ENCODE measurements around the gene FGF16.
"Not testable (repeated sequence)": the region's sequence is repeated elsewhere in the genome, so short reads cannot be mapped to it uniquely, and the experiment has no call there.

The FGF16 gene

DNA sequence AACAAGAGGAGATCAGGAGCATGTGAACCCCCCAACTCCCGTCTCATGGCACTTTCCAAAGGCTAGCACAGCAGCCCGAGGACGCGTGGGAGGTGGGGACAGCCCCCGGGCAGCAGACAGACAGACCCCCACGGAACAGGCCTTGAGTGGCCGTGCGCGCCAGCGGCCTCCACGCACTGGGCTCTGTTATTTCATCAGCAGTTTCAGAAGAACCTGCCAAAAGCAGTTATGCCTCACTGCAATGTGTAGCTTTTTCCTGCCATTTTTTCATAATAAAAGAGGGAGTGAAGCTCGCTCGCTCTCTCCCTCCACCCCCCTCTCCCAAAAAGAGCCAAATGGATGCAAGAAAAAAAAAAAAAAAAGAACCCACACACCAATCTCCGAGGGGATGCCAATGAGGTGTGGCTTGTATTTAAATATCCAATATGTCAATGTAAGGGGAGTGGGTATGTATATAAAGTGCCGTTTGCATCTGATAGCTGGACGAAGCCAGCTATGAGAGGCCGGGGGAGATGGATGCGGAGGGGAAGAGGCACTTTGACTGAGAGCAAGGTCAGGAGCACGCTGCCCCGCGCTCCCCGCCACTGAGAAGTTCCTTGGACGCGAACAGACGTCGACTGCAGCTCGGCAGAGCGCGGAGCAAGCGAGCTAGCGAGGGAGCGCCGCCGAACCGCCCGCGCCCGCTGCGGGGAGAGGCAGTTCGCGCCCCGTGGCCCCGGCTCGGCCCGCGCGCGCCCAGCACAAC, at the start of gene FGF16:
Gene FGF16, plus strand, starts transcription at position 482 of the 745 bp plus-strand sequence. CDS start 286 bp downstream, outside the sequence.
- no peak for ATAC-seq (replicated peaks; ENCODE audit: extremely low read depth, poor library complexity, severe bottlenecking)
- H3K36me3 Mint-ChIP-seq (ENCODE audit: insufficient read depth), result peaks cover 1% of the 10 kb centered on the region
- peak within 1 kb of the TSS; percentile 55 for H3K4me3 Mint-ChIP-seq
- H3K27me3 Mint-ChIP-seq, result peaks cover 32% of the 10 kb centered on the region
- H3K27ac Mint-ChIP-seq (ENCODE audit: low read depth), result no peak within 1 kb of the TSS
- H3K9me3 Mint-ChIP-seq, result no peaks in the 10 kb centered on the region
- H3K4me1 Mint-ChIP-seq, result no peaks in the 10 kb centered on the region
- DNase-seq (ENCODE audit: low spot score in 2 of 2), result no peak

DNA sequence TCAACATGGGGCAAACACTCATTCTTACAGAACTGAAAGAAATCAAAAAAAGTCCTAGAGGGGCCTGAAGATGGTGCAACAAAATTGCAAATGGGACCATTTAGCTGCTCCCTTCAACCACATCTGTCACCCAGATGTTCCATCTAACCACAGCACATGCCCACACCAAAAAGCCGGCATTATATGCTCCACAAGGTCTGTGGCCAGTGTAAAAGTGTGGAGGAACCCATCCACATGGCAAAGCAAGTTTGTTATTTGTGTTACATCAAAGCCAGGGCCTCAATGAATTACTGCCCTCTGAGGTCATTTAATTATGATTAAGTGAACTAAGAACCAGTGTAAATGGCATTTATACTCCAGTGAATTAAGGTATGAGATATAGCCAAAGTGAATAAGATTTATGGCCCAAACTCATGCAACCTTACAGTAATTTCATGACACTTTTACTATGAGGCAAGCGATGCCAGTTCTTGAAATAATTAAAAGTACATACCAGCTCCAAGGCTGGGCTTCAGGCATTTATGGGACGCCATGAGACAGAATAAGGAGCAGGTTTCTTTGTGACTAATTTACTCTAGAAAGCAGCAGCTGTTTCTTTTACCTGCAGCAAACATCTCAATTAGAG, 48.7 kb upstream of the FGF16 start:
- H3K36me3 Mint-ChIP-seq (ENCODE audit: insufficient read depth), result no peaks in the 10 kb centered on the region
- no peak for DNase-seq (ENCODE audit: low spot score in 2 of 2)
- H3K9me3 Mint-ChIP-seq, result no peaks in the 10 kb centered on the region
- H3K27me3 Mint-ChIP-seq, result peaks cover 3% of the 10 kb centered on the region
- no peak overlapping the region for H3K27ac Mint-ChIP-seq (ENCODE audit: low read depth)
- no peak overlapping the region for H3K4me3 Mint-ChIP-seq
- no peak for ATAC-seq (replicated peaks; ENCODE audit: extremely low read depth, poor library complexity, severe bottlenecking)
- no peaks in the 10 kb centered on the region for H3K4me1 Mint-ChIP-seq

DNA sequence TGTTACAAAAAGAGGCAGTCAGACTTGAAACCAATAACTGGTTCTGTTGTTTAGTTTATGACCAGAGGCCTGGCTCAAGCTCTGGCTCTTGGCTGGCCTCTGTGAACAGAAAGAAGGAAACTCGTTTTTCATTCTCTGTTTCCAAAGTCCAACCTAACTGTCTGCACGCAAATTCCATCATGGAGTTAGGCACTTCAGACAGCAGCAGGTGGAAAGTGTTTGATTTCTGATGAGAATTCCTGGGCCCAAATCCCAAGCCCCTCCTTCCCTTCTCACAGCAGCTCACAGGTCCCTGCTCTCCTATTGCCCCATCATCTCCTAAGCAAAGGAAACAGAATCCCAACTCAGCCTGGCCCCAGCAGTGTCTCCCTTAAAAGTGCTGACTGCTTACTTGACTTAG, 42.8 kb upstream of the FGF16 start:
- Mint-ChIP-seq H3K4me1 (no peaks in the 10 kb centered on the region), H3K27me3 (peaks cover 8% of the 10 kb centered on the region), H3K27ac (ENCODE audit: low read depth) (no peak overlapping the region), H3K36me3 (ENCODE audit: insufficient read depth) (no peaks in the 10 kb centered on the region), H3K9me3 (no peaks in the 10 kb centered on the region), H3K4me3 (no peak overlapping the region)
- no peak for ATAC-seq (replicated peaks; ENCODE audit: extremely low read depth, poor library complexity, severe bottlenecking)
- no peak for DNase-seq (ENCODE audit: low spot score in 2 of 2)

DNA sequence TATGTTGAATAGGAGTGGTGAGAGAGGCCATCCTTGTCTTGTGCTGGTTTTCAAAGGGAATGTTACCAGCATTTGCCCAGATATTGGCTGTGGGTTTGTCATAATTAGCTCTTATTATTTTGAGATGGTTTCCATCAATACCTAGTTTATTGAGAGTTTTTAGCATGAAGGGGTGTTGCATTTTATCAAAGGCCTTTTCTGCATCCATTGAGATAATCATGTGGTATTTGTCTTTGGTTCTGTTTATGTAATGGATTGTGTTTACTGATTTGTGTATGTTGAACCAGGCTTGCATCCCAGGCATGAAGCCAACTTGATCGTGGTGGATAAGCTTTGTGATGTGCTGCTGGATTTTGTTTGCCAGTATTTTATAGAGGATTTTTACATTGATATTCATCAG, 39.4 kb upstream of the FGF16 start:
- H3K4me3 Mint-ChIP-seq; ATAC-seq (replicated peaks; ENCODE audit: extremely low read depth, poor library complexity, severe bottlenecking); H3K9me3 Mint-ChIP-seq; H3K36me3 Mint-ChIP-seq (ENCODE audit: insufficient read depth); DNase-seq (ENCODE audit: low spot score in 2 of 2); H3K27ac Mint-ChIP-seq (ENCODE audit: low read depth); H3K4me1 Mint-ChIP-seq: not testable (repeated sequence)
- H3K27me3 Mint-ChIP-seq, result peaks cover 16% of the 10 kb centered on the region

DNA sequence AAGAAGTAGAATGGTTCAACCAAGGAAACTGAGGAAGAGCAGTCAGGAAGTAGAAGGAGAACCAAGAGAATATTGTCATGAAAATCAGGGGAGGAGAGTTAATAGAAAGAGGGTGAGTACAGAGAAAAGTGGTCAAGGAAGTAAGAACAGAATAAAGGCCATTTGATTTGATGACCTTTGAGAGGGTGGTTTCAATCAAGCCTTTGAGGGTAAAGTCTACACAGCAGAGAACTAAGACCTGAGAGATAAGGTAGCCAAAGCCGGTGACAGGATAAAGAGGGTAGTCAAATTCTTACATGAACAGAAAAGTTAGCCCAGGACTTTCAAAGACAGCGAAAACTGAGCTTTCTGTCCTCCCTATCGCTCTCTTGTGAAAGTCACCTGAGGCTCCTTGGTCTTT, 34.6 kb upstream of the FGF16 start:
- H3K27me3 Mint-ChIP-seq, result peaks cover 16% of the 10 kb centered on the region
- H3K9me3 Mint-ChIP-seq, result no peaks in the 10 kb centered on the region
- no peak overlapping the region for H3K27ac Mint-ChIP-seq (ENCODE audit: low read depth)
- H3K36me3 Mint-ChIP-seq (ENCODE audit: insufficient read depth), result no peaks in the 10 kb centered on the region
- H3K4me3 Mint-ChIP-seq, result no peak overlapping the region
- ATAC-seq (replicated peaks; ENCODE audit: extremely low read depth, poor library complexity, severe bottlenecking) (no peak), DNase-seq (ENCODE audit: low spot score in 2 of 2) (no peak)
- no peaks in the 10 kb centered on the region for H3K4me1 Mint-ChIP-seq

DNA sequence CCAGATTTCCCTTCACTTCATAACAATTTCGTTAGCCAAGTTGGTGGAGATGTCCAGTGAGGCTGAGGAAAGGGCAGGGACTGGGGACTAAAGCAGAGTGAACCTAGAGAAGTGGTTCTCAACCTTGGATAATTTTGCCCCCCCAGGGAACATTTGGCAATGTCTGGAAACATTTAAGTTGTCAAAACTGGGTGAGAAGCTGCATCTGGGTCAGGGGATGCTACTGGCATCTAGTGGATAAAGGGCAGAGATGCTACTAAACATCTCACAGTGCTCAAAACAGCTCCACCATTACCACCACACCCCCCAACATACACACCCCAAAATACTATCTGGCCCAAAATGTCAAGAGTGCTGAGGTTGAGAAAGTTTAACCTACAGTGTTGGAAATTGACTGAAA, 32.0 kb upstream of the FGF16 start:
- Mint-ChIP-seq H3K27me3 (peaks cover 8% of the 10 kb centered on the region), H3K36me3 (ENCODE audit: insufficient read depth) (no peaks in the 10 kb centered on the region), H3K4me1 (no peaks in the 10 kb centered on the region), H3K9me3 (no peaks in the 10 kb centered on the region), H3K27ac (ENCODE audit: low read depth) (no peak overlapping the region), H3K4me3 (no peak overlapping the region)
- ATAC-seq (replicated peaks; ENCODE audit: extremely low read depth, poor library complexity, severe bottlenecking) (no peak), DNase-seq (ENCODE audit: low spot score in 2 of 2) (no peak)

DNA sequence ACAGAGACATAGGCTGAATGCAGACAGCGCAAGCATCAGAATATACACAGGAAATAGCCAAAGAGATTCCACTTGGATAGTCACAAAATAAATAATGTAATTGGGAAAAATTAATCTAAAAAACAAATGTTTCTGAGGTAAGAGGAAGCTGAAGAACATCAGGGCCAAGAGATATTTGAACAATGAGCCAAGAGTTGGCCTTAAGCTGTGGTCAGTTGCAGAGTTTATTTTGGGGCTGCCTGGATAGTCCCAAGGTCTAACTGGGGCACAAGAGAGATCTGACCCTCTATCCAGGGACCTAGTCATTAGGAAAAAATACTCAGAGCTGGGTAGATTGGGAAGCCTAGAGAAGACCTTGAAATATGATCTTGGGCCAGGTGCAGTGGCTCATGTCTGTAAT, 31.3 kb upstream of the FGF16 start:
- Mint-ChIP-seq H3K36me3 (ENCODE audit: insufficient read depth) (no peaks in the 10 kb centered on the region), H3K4me3 (no peak overlapping the region), H3K4me1 (no peaks in the 10 kb centered on the region), H3K27me3 (peaks cover 8% of the 10 kb centered on the region), H3K27ac (ENCODE audit: low read depth) (no peak overlapping the region), H3K9me3 (no peaks in the 10 kb centered on the region)
- DNase-seq (ENCODE audit: low spot score in 2 of 2) (no peak), ATAC-seq (replicated peaks; ENCODE audit: extremely low read depth, poor library complexity, severe bottlenecking) (no peak)

DNA sequence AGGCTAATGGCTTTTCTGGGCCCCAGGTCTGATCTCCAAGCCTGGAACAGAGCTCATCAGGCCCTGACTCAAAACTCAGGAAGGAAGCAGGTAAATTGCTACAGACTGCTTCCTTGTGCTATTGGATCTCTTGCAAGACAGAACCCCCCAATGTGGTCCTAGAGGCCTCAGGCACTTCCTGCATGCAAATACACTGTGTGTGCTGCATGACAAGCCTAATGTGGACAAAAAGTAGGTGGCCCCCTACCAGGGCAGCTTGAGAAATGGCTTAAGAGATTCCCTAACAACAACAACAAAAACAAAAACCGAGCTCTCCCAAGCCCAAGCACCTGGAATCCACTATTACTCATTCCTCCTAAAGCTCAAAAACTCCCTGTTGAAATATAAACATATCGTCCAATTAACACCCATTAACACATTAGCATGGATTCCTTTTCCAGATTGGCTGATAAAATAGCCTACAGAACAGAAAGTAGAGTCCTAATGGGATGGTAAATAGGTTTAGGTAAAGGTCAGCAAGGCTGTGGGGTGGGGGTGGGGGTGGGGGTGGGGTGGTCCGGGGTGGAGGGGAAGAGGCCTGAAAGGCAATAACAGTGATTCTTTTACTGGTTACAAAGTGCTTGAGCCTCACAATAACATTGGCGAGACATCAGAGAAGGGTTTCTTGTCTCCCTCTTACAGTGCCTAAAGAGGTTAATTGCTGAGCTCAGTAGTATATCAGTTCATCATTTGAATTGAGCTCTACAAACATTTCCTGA, 24.1 kb upstream of the FGF16 start:
- DNase-seq (ENCODE audit: low spot score in 2 of 2) (no peak), ATAC-seq (replicated peaks; ENCODE audit: extremely low read depth, poor library complexity, severe bottlenecking) (no peak)
- no peaks in the 10 kb centered on the region for H3K4me1 Mint-ChIP-seq
- no peaks in the 10 kb centered on the region for H3K27me3 Mint-ChIP-seq
- no peak overlapping the region for H3K27ac Mint-ChIP-seq (ENCODE audit: low read depth)
- H3K9me3 Mint-ChIP-seq, result no peaks in the 10 kb centered on the region
- no peaks in the 10 kb centered on the region for H3K36me3 Mint-ChIP-seq (ENCODE audit: insufficient read depth)
- no peak overlapping the region for H3K4me3 Mint-ChIP-seq

DNA sequence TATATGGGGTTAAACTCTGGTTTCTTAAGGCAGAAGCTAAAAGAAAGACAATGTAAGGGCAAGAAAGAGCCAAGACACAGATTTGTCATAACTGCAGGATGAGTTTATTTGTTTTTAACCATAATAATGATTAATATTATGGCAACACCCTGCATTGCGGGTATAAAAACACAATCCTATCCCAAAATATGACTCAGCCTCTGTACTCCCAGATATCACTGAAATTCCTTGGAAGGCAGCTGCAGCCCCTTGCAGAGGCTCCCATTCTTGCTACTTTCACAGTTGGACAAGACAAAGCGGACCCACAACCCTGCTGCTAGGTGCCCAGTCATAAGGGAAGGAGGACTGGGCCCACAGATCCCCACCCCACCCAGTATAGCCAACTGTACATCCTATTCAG, 20.4 kb upstream of the FGF16 start:
- no peak for ATAC-seq (replicated peaks; ENCODE audit: extremely low read depth, poor library complexity, severe bottlenecking)
- Mint-ChIP-seq H3K27me3 (no peaks in the 10 kb centered on the region), H3K4me1 (no peaks in the 10 kb centered on the region), H3K27ac (ENCODE audit: low read depth) (no peak overlapping the region), H3K9me3 (no peaks in the 10 kb centered on the region), H3K4me3 (no peak overlapping the region), H3K36me3 (ENCODE audit: insufficient read depth) (no peaks in the 10 kb centered on the region)
- DNase-seq (ENCODE audit: low spot score in 2 of 2), result no peak

DNA sequence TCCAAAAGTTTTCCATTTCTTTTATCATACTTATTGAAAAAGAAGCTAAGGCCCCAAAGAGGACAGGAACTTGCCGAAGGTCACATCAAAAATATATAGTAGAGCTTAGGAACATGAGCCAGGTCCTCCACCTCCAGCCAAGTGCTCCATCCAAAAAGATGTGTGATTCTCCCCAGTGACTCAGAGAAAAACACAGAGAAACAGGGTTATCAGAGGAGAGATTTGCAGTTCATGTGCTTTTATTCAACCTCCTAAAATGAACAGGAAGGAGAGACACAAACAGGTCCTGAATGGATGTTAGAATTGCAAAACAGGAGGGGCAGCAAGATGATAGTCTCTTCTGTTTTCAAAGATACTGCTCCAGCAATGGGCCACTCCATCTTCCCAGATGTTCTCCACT, 19.6 kb upstream of the FGF16 start:
- H3K36me3 Mint-ChIP-seq (ENCODE audit: insufficient read depth), result no peaks in the 10 kb centered on the region
- H3K9me3 Mint-ChIP-seq, result no peaks in the 10 kb centered on the region
- no peaks in the 10 kb centered on the region for H3K4me1 Mint-ChIP-seq
- no peaks in the 10 kb centered on the region for H3K27me3 Mint-ChIP-seq
- no peak overlapping the region for H3K4me3 Mint-ChIP-seq
- no peak overlapping the region for H3K27ac Mint-ChIP-seq (ENCODE audit: low read depth)
- no peak for DNase-seq (ENCODE audit: low spot score in 2 of 2)
- ATAC-seq (replicated peaks; ENCODE audit: extremely low read depth, poor library complexity, severe bottlenecking), result no peak

DNA sequence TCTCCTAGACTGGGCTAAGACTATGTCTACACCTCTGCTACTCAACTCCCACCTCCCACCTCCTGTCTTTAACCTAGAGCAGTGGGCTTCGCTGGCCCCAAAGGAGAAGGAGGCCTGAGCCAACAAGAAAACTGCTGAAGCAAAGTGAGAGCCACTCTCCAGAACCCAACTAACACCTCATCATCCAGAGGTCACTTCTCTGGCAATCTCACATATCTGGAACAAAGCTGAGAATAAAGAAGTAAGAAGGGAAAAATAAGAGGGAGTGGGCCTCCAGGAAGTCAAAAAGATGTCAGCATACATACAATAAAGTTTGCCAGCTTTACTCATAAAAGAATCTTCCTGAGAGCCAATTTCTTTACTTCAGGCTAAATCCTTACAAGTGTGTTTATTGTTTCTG, 18.6 kb upstream of the FGF16 start:
- no peaks in the 10 kb centered on the region for H3K4me1 Mint-ChIP-seq
- H3K4me3 Mint-ChIP-seq, result no peak overlapping the region
- no peak for ATAC-seq (replicated peaks; ENCODE audit: extremely low read depth, poor library complexity, severe bottlenecking)
- H3K27me3 Mint-ChIP-seq, result no peaks in the 10 kb centered on the region
- no peak overlapping the region for H3K27ac Mint-ChIP-seq (ENCODE audit: low read depth)
- H3K9me3 Mint-ChIP-seq, result no peaks in the 10 kb centered on the region
- DNase-seq (ENCODE audit: low spot score in 2 of 2), result no peak
- H3K36me3 Mint-ChIP-seq (ENCODE audit: insufficient read depth), result no peaks in the 10 kb centered on the region

DNA sequence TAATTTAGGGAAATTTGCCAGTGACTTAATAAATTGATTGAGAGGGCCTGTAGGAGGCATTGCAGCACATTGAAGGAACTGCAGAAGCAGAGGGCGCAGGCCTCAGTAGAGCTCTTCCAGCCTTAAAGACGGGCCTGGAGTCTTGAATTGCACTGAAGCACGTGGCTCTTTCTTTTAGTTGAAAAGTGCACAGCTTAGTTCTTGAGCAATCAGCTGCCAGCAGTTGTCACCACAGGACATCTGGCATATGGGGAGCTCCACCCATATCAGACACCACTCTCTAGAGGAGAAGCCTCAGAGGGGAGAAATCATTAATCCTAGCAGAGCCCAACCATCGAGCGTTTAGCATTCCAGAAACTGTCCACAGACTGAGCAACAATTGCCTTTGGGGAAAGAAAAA, 16.0 kb upstream of the FGF16 start:
- ATAC-seq (replicated peaks; ENCODE audit: extremely low read depth, poor library complexity, severe bottlenecking), result no peak
- H3K27me3 Mint-ChIP-seq, result no peaks in the 10 kb centered on the region
- H3K4me1 Mint-ChIP-seq, result no peaks in the 10 kb centered on the region

DNA sequence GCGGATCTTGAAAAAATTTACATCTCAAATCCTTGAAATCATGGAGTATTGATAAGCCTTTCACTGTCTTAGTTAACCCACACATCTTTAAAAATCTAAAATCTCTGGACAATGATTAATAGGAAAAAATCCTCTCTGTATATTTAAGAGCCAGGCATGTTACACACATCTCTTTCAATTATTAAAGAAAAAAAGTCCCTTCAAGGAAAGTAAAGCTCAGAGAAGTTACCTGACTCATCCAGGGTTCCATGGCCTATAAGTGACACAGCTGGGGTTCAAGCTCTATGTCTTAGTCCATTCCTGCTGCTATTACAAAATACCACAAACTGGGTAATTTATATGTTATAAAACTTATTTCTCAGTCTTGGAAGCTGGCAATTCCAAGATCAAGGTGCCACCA, 14.2 kb upstream of the FGF16 start:
- ATAC-seq (replicated peaks; ENCODE audit: extremely low read depth, poor library complexity, severe bottlenecking) (no peak), DNase-seq (ENCODE audit: low spot score in 2 of 2) (no peak)
- Mint-ChIP-seq H3K4me1 (no peaks in the 10 kb centered on the region), H3K27ac (ENCODE audit: low read depth) (no peak overlapping the region), H3K9me3 (no peaks in the 10 kb centered on the region), H3K27me3 (no peaks in the 10 kb centered on the region), H3K4me3 (no peak overlapping the region), H3K36me3 (ENCODE audit: insufficient read depth) (no peaks in the 10 kb centered on the region)

More for the DNA sequence above, 16.0 kb upstream of the FGF16 start:
- H3K4me3 Mint-ChIP-seq, result no peak overlapping the region
- H3K9me3 Mint-ChIP-seq, result no peaks in the 10 kb centered on the region
- no peak overlapping the region for H3K27ac Mint-ChIP-seq (ENCODE audit: low read depth)
- no peak for DNase-seq (ENCODE audit: low spot score in 2 of 2)
- H3K36me3 Mint-ChIP-seq (ENCODE audit: insufficient read depth), result no peaks in the 10 kb centered on the region
